Stomach (tissue), 9 donors: Measurements from ENCODE around the gene SLC35E2B. TPM values are rescaled to one million over a fixed set of nuclear protein-coding genes. Genes with fewer than 3 reads are reported as not detected.

ENCODE experiments used
- DNase-seq, 2 donors: peaks; one replicate each; pipeline versions ENCODE4 v3.0.0 to v3.0.0-alpha.2; 2013 to 2019
- H3K27ac ChIP-seq, 5 donors: fragments of 200-600 bp in 4 of 5; sonication (generic) in 4 of 5; one replicate each; pipeline ENCODE4 v1.5.1; 2013 to 2019; ENCODE audit warnings: mild to moderate bottlenecking in 1 of 5, moderate library complexity in 1 of 5
- H3K27me3 ChIP-seq, 3 donors: fragments of 200-600 bp; sonication (generic); one replicate each; pipeline ENCODE4 v1.5.1; 2017 to 2019; ENCODE audit warnings: mixed run types in 1 of 3
- H3K36me3 ChIP-seq, 4 donors: fragments of 200-600 bp; sonication (generic); 1 replicate in 3 of 4; 2 replicates in 1 of 4; pipeline ENCODE4 v1.5.1; 2016 to 2019
- H3K4me1 ChIP-seq, 4 donors: fragments of 200-600 bp; sonication (generic); one replicate each; pipeline ENCODE4 v1.5.1; 2016 to 2019
- H3K4me3 ChIP-seq, 4 donors: fragments of 200-600 bp; sonication (generic) in 3 of 4; one replicate each; pipeline ENCODE4 v1.5.1; 2016 to 2019; ENCODE audit warnings: mild to moderate bottlenecking in 1 of 4
- H3K9me3 ChIP-seq, 4 donors: fragments of 200-600 bp; sonication (generic); one replicate each; pipeline ENCODE4 v1.5.1; 2016 to 2019
- CTCF ChIP-seq, 7 experiments: fragments of 450-650 bp in 4 of 7; fragments of 200-600 bp in 3 of 7; sonication (generic) in 3 of 7; IDR thresholded peaks; one replicate each; pipeline ENCODE4 v1.5.1; 2016 to 2019; ENCODE audit warnings: antibody characterized with exemption in 7 of 7, control low read depth in 2 of 7, mild to moderate bottlenecking in 1 of 7
- EP300 ChIP-seq: sonication (generic); formaldehyde crosslinking; IDR thresholded peaks from one replicate; pipeline ENCODE4 v1.6.1; 2017; ENCODE audit warnings: antibody characterized with exemption
- POLR2A ChIP-seq, 4 donors: fragments of 450-650 bp; IDR thresholded peaks; one replicate each; pipeline ENCODE4 v1.6.1; 2016; ENCODE audit warnings: antibody characterized with exemption in 4 of 4, control low read depth in 2 of 4, mild to moderate bottlenecking in 1 of 4, moderate library complexity in 1 of 4
- POLR2AphosphoS5 ChIP-seq, 3 donors: sonication (generic); formaldehyde crosslinking; IDR thresholded peaks; one replicate each; pipeline ENCODE4 v1.6.1; 2016; ENCODE audit warnings: antibody characterized with exemption in 3 of 3
- WGBS, 5 donors: extraction: QIAGEN DNeasy Blood & Tissue Kit in 3 of 5; methylation state at CpG; one replicate each; pipeline versions ENCODE4 v1.1.5 to v1.1.7; 2013 to 2018; 5-methylcytosine and 5-hydroxymethylcytosine counted together
- intact Hi-C: fragments of 100-400 bp; cut with DNase I; formaldehyde crosslinking; loops from one replicate; pipeline ENCODE4 v1.15.1; 2023; ENCODE audit warnings: low total_unique reads
- polyA plus RNA-seq, 3 donors: library from polyadenylated mRNA; stranded (reverse); fragments of 200-250 nt; gene quantifications; one replicate each; pipeline ENCODE4 v1.2.3, GENCODE V29; 2013
- total RNA-seq, 5 donors: library from RNA; depleted of rRNA; stranded (reverse); fragments of >200 nt; gene quantifications; one replicate each; pipeline versions ENCODE4 v1.1.0 to v1.2.3, GENCODE V29; 2014 to 2016
- donor health status: healthy with polysubstance abuse.
- donor health status: Bipolar disorder and iron deficiency.
- donor health status: healthy.

SLC35E2B gene
- total and polyA plus RNA-seq, 8 donors, result 11.2 to 105 (median 21.3) TPM

GRCh38 chr1:1628754-1629429 is 63.7 kb downstream of the SLC35E2B start:
- peak overlapping the region in 3 of 5 donors; percentile 32 to 50 (median 34) for H3K27ac ChIP-seq

GRCh38 chr1:1627829-1628753 is 64.5 kb downstream of the SLC35E2B start:
- Histone ChIP-seq H3K36me3 (peaks cover 4 to 51% (median 44%) of the 10 kb centered on the region in 4 donors), H3K4me1 (peaks cover 25 to 39% (median 29%) of the 10 kb centered on the region in 4 donors), H3K27ac (peak overlapping the region in 1 of 5 donors; percentile 15), H3K9me3 (no peaks in the 10 kb centered on the region), H3K4me3 (no peak overlapping the region), H3K27me3 (peaks cover 0 to 41% (median 25%) of the 10 kb centered on the region in 3 donors)
- WGBS, 5 donors, result 91 to 94% (median 93%) methylated on average over 20 to 53 of the region's 53 CpGs
- TF ChIP-seq POLR2A (IDR thresholded peaks at IDR 0.05) (no peak), POLR2AphosphoS5 (IDR thresholded peaks at IDR 0.05) (no peak), CTCF (IDR thresholded peaks at IDR 0.05) (no peak), EP300 (no peak)
- intact Hi-C loops, result no loop called here
- DNase-seq, result peak in 1 of 2 donors; percentile 33

More at GRCh38 chr1:1628754-1629429, 63.7 kb downstream of the SLC35E2B start:
- 47 to 75% (median 63%) methylated on average over 17 to 53 of the region's 53 CpGs for WGBS, 5 donors
- Histone ChIP-seq H3K36me3 (peaks cover 4 to 46% (median 39%) of the 10 kb centered on the region in 4 donors), H3K4me1 (peaks cover 25 to 36% (median 26%) of the 10 kb centered on the region in 4 donors), H3K27me3 (peaks cover 0 to 41% (median 25%) of the 10 kb centered on the region in 3 donors), H3K9me3 (no peaks in the 10 kb centered on the region), H3K4me3 (peak overlapping the region; percentile 19 to 36 (median 26))
- DNase-seq, result peak in 1 of 2 donors; percentile 71
- TF ChIP-seq CTCF (IDR thresholded peaks at IDR 0.05), result no peak
- TF ChIP-seq POLR2AphosphoS5 (IDR thresholded peaks at IDR 0.05), result no peak
- TF ChIP-seq POLR2A (IDR thresholded peaks at IDR 0.05), result no peak
- no peak for TF ChIP-seq EP300
- intact Hi-C loops, result no loop called here

GRCh38 chr1:1627261-1627828 is 65.2 kb downstream of the SLC35E2B start:
- Histone ChIP-seq H3K27ac (peak overlapping the region in 2 of 5 donors; percentile 8 to 15), H3K27me3 (peaks cover 0 to 40% (median 25%) of the 10 kb centered on the region in 3 donors), H3K36me3 (peaks cover 4 to 51% (median 44%) of the 10 kb centered on the region in 4 donors), H3K4me1 (peaks cover 29 to 47% (median 36%) of the 10 kb centered on the region in 4 donors), H3K9me3 (no peaks in the 10 kb centered on the region), H3K4me3 (no peak overlapping the region)
- DNase-seq, result peak; percentile 70 to 87
- 30 to 64% (median 57%) methylated on average over 17 to 37 of the region's 37 CpGs for WGBS, 5 donors
- intact Hi-C loops, result no loop called here
- TF ChIP-seq CTCF (IDR thresholded peaks at IDR 0.05) (no peak), POLR2A (IDR thresholded peaks at IDR 0.05) (no peak), EP300 (no peak), POLR2AphosphoS5 (IDR thresholded peaks at IDR 0.05) (peak in 1 of 3 donors; percentile 33)
